IMR-90 (cell line): Measurements from ENCODE around the gene DOCK2. TPM values are rescaled to one million over a fixed set of nuclear protein-coding genes. Genes with fewer than 3 reads are reported as not detected.

Source experiments
- ATAC-seq: fragments of 200-7000 bp; cut with Tn5 transposase; 2 replicates; pipeline ENCODE4 v1.9.1; 2020; ENCODE audit warnings: low read depth, mild to moderate bottlenecking, moderate library complexity
- BruUV-seq: library from RNA; stranded (reverse); fragments of 400-500 nt; replicated peaks from 2 replicates; lab custom pipeline; 2021; lab: Mats Ljungman, UMichigan
- CTCF ChIA-PET: fragments of 300-600 bp; formaldehyde crosslinking; extraction: SDS; loops from one replicate; lab custom pipeline; 2021; ENCODE audit warnings: antibody characterized with exemption; lab: Yijun Ruan, JAX
- POLR2A ChIA-PET: fragments of 300-600 bp; sonication (Branson Sonifier 250); formaldehyde crosslinking; loops from one replicate; lab custom pipeline; 2022; ENCODE audit warnings: antibody characterized with exemption; ENCODE audit not compliant: unreplicated experiment; lab: Charles Lee
- DNase-seq: peaks from one replicate; pipeline ENCODE4 v3.0.0; 2013
- H2AFZ ChIP-seq: replicated peaks from 2 replicates; pipeline ENCODE3; 2013; ENCODE audit warnings: low read length, mild to moderate bottlenecking; ENCODE audit not compliant: poor library complexity
- H2AK5ac ChIP-seq: 2 replicates; pipeline ENCODE4 v1.6.1; 2013; ENCODE audit warnings: low read depth, low read length, inconsistent platforms
- H2AK9ac ChIP-seq: replicated peaks from 2 replicates; pipeline ENCODE3; 2013; ENCODE audit warnings: mild to moderate bottlenecking, low read depth, low read length, moderate library complexity; ENCODE audit not compliant: poor library complexity
- H2BK120ac ChIP-seq: 2 replicates; pipeline ENCODE4 v1.6.1; 2013; ENCODE audit warnings: low read depth, low read length, inconsistent platforms
- H2BK15ac ChIP-seq: 3 replicates; pipeline ENCODE4 v1.6.1; 2013; ENCODE audit warnings: low read depth, low read length, inconsistent platforms
- H2BK20ac ChIP-seq: 2 replicates; pipeline ENCODE4 v1.6.1; 2013; ENCODE audit warnings: low read depth, mild to moderate bottlenecking, inconsistent platforms, low read length, moderate library complexity
- H2BK5ac ChIP-seq: 2 replicates; pipeline ENCODE4 v1.6.1; 2013; ENCODE audit warnings: mild to moderate bottlenecking, low read depth, low read length, inconsistent platforms; ENCODE audit not compliant: poor library complexity, severe bottlenecking
- H3K14ac ChIP-seq: replicated peaks from 2 replicates; pipeline ENCODE4 v1.6.1; 2013; ENCODE audit warnings: low read depth, low read length, inconsistent platforms
- H3K18ac ChIP-seq: 2 replicates; pipeline ENCODE4 v1.6.1; 2013; ENCODE audit warnings: low read depth, low read length, control low read depth
- H3K23ac ChIP-seq: 2 replicates; pipeline ENCODE4 v1.6.1; 2013; ENCODE audit warnings: low read depth, low read length, inconsistent platforms
- H3K27ac ChIP-seq: 2 replicates; pipeline ENCODE4 v1.5.1; 2013; ENCODE audit warnings: mild to moderate bottlenecking, control low read depth, low read length; ENCODE audit not compliant: insufficient read depth
- H3K27me3 ChIP-seq: 2 replicates; pipeline ENCODE4 v1.6.1; 2013; ENCODE audit warnings: low read length; ENCODE audit not compliant: control insufficient read depth, insufficient read depth
- H3K36me3 ChIP-seq: 2 replicates; pipeline ENCODE4 v1.6.1; 2013; ENCODE audit warnings: low read length, mixed read lengths; ENCODE audit not compliant: control insufficient read depth, insufficient read depth
- H3K4ac ChIP-seq: 2 replicates; pipeline ENCODE4 v1.6.1; 2013; ENCODE audit warnings: low read depth, low read length, inconsistent platforms
- H3K4me1 ChIP-seq: 2 replicates; pipeline ENCODE4 v1.6.1; 2013; ENCODE audit warnings: low read length, mixed read lengths; ENCODE audit not compliant: control insufficient read depth, insufficient read depth
- H3K4me2 ChIP-seq: 2 replicates; pipeline ENCODE4 v1.6.1; 2013; ENCODE audit warnings: low read depth, mild to moderate bottlenecking, control low read depth, low read length, moderate library complexity
- H3K4me3 ChIP-seq: 2 replicates; pipeline ENCODE4 v1.5.1; 2013; ENCODE audit warnings: low read depth, mild to moderate bottlenecking, control low read depth, low read length, moderate library complexity; ENCODE audit not compliant: insufficient read depth
- H3K56ac ChIP-seq: 2 replicates; pipeline ENCODE4 v1.6.1; 2013; ENCODE audit warnings: low read length, inconsistent platforms; ENCODE audit not compliant: insufficient read depth; ENCODE audit errors: extremely low read depth
- H3K79me1 ChIP-seq, 2 experiments: 2 replicates each; pipeline ENCODE4 v1.6.1; 2013; ENCODE audit warnings: low read length in 2 of 2, inconsistent platforms in 1 of 2, low read depth in 1 of 2
- H3K9ac ChIP-seq: 2 replicates; pipeline ENCODE4 v1.6.1; 2013; ENCODE audit warnings: low read depth, low read length, control low read depth
- H3K9me1 ChIP-seq: 2 replicates; pipeline ENCODE4 v1.6.1; 2013; ENCODE audit warnings: low read length, inconsistent platforms; ENCODE audit not compliant: insufficient read depth
- H3K9me3 ChIP-seq: 2 replicates; pipeline ENCODE4 v1.6.1; 2013; ENCODE audit warnings: low read length; ENCODE audit not compliant: control insufficient read depth, insufficient read depth
- H4K20me1 ChIP-seq: 2 replicates; pipeline ENCODE4 v1.6.1; 2013; ENCODE audit warnings: low read length, inconsistent platforms; ENCODE audit not compliant: insufficient read depth
- H4K5ac ChIP-seq: 2 replicates; pipeline ENCODE4 v1.6.1; 2013; ENCODE audit warnings: mild to moderate bottlenecking, low read depth, low read length, control low read depth
- H4K8ac ChIP-seq, 2 experiments: 2 replicates each; pipeline ENCODE4 v1.6.1; 2013; ENCODE audit warnings: low read depth in 2 of 2, low read length in 2 of 2, control low read depth in 1 of 2, inconsistent platforms in 1 of 2
- H4K91ac ChIP-seq: 2 replicates; pipeline ENCODE4 v1.6.1; 2013; ENCODE audit warnings: low read depth, low read length, inconsistent platforms; ENCODE audit not compliant: insufficient read depth
- BHLHE40 ChIP-seq: fragments of 150-350 bp; IDR thresholded peaks from 2 replicates; pipeline ENCODE4 v1.6.1; 2016; ENCODE audit warnings: mild to moderate bottlenecking, low read depth, low read length
- CEBPB ChIP-seq: IDR thresholded peaks from 2 replicates; pipeline ENCODE4 v1.6.1; 2012; ENCODE audit warnings: low read depth, low read length, improper control_type of control experiment
- CHD1 ChIP-seq: IDR thresholded peaks from 2 replicates; pipeline ENCODE4 v1.6.1; 2012; ENCODE audit warnings: low read depth, low read length, improper control_type of control experiment
- CTCF ChIP-seq: conservative IDR thresholded peaks from 2 replicates; pipeline ENCODE4 v1.5.1; 2012; ENCODE audit warnings: mild to moderate bottlenecking, low read depth, low read length, improper control_type of control experiment
- FOS ChIP-seq: fragments of 150-350 bp; IDR thresholded peaks from 2 replicates; pipeline ENCODE4 v1.6.1; 2016; ENCODE audit warnings: low read depth, low read length
- MAFK ChIP-seq: IDR thresholded peaks from 2 replicates; pipeline ENCODE4 v1.6.1; 2012; ENCODE audit warnings: low read depth, low read length, improper control_type of control experiment
- MAZ ChIP-seq: IDR thresholded peaks from 2 replicates; pipeline ENCODE4 v1.6.1; 2012; ENCODE audit warnings: low read depth, mild to moderate bottlenecking, low read length, improper control_type of control experiment, moderate library complexity, borderline replicate concordance
- MXI1 ChIP-seq: IDR thresholded peaks from 2 replicates; pipeline ENCODE4 v1.6.1; 2012; ENCODE audit warnings: low read depth, mild to moderate bottlenecking, low read length, moderate library complexity, borderline replicate concordance
- NFE2L2 ChIP-seq: fragments of 150-350 bp; IDR thresholded peaks from 2 replicates; pipeline ENCODE4 v1.6.1; 2016; ENCODE audit warnings: low read depth, mild to moderate bottlenecking, low read length
- POLR2A ChIP-seq: IDR thresholded peaks from 2 replicates; pipeline ENCODE4 v1.6.1; 2012; ENCODE audit warnings: mild to moderate bottlenecking, low read depth, low read length
- RAD21 ChIP-seq: IDR thresholded peaks from 2 replicates; pipeline ENCODE4 v1.6.1; 2012; ENCODE audit warnings: low read length, improper control_type of control experiment
- RCOR1 ChIP-seq: IDR thresholded peaks from 2 replicates; pipeline ENCODE4 v1.6.1; 2012; ENCODE audit warnings: mild to moderate bottlenecking, low read length, improper control_type of control experiment; ENCODE audit not compliant: insufficient replicate concordance
- RFX5 ChIP-seq: IDR thresholded peaks from 2 replicates; pipeline ENCODE4 v1.8.0; 2012; ENCODE audit warnings: low read depth, mild to moderate bottlenecking, low read length, moderate library complexity
- SMC3 ChIP-seq: fragments of 150-350 bp; IDR thresholded peaks from 2 replicates; pipeline ENCODE4 v1.6.1; 2016; ENCODE audit warnings: low read depth, mild to moderate bottlenecking, antibody characterized with exemption, low read length, moderate library complexity
- WGBS, 2 experiments: methylation state at CpG; one replicate each; pipeline versions ENCODE4 v1.1.5 to v1.1.7; 2013; ENCODE audit warnings: missing lambda C conversion rate in 2 of 2; ENCODE audit not compliant: insufficient read length in 1 of 2; ENCODE audit errors: extremely low coverage in 2 of 2; 5-methylcytosine and 5-hydroxymethylcytosine counted together
- dilution Hi-C: fragments of 300-500 bp; cut with HindIII; formaldehyde crosslinking; loops from one replicate; pipeline ENCODE4 v1.14.3; 2018; ENCODE audit warnings: low sequenced_read_pairs; ENCODE audit not compliant: unreplicated experiment
- in situ Hi-C: fragments of 300-500 bp; cut with MboI; formaldehyde crosslinking; loops from 3 replicates; pipeline ENCODE4 v1.14.3; 2019; ENCODE audit warnings: low sequenced_read_pairs, inconsistent platforms, mixed read lengths
- intact Hi-C: fragments of 100-400 bp; cut with micrococcal nuclease; formaldehyde crosslinking; loops from 2 replicates; pipeline ENCODE4 v1.10.0; 2022
- polyA plus RNA-seq, 3 experiments: library from polyadenylated mRNA; depleted of rRNA; stranded (reverse); fragments of >200 nt; gene quantifications; 2 replicates each; pipeline ENCODE4 v1.2.3, GENCODE V29; 2012; ENCODE audit warnings: low replicate concordance in 1 of 3
- total RNA-seq: library from RNA; depleted of rRNA; stranded (reverse); fragments of >200 nt; gene quantifications from 2 replicates; pipeline ENCODE4 v1.2.3, GENCODE V29; 2012
- TF ChIP-seq, protein P1 (sequence below): fragments of 150-350 bp; IDR thresholded peaks from 2 replicates; pipeline ENCODE4 v1.6.1; 2017; ENCODE audit warnings: mild to moderate bottlenecking, antibody characterized with exemption, low read length, low read depth
- TF ChIP-seq, protein P2 (sequence below): fragments of 150-350 bp; IDR thresholded peaks from 2 replicates; pipeline ENCODE4 v1.6.1; 2016; ENCODE audit warnings: low read depth, mild to moderate bottlenecking, low read length, moderate library complexity, borderline replicate concordance

Gene DOCK2
- total and polyA plus RNA-seq, 2 of the 4 experiments (the other 2 are of a cell fraction) = 0.72 to 3.0 TPM

DNA sequence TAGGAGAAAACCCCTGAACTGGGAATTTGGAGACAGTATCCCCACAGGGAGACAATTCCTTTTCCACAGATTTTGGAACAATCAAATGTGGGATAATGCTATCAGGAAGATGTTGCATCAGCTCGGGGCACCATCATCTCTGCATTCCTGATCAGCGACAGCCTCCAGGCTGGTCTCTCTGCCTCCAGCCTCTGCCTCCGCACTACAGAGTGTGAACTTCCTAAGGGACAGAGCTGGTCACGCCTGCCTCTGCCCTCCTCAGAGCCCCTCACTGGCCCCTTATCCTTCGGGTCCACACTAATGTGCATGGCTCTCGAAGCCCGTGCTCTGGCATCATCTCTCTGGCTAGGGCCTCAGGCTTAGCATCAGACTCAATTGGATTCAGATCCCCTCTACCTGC, 477.2 kb downstream of the DOCK2 start:
- H3K27me3 ChIP-seq = no peaks in the 10 kb centered on the region
- no peak overlapping the region for H2BK5ac ChIP-seq
- no peak overlapping the region for H4K91ac ChIP-seq
- no peak overlapping the region for H2AFZ ChIP-seq
- ChIA-PET CTCF (interaction anchor here (0.7 kb wide), 1 partner anchor 1164 kb away, joined by 3 read pairs; no protein-coding TSS in a partner anchor), POLR2A (no interaction called here)
- H3K4me1 ChIP-seq = no peaks in the 10 kb centered on the region
- TF ChIP-seq CEBPB (no peak), BHLHE40 (no peak), RAD21 (no peak), CTCF (no peak), POLR2A (no peak), MAFK (no peak), NFE2L2 (no peak), RCOR1 (no peak), CHD1 (no peak), RFX5 (no peak), SMC3 (no peak), MAZ (no peak), FOS (no peak), MXI1 (no peak)
- TF ChIP-seq, protein P1, sequence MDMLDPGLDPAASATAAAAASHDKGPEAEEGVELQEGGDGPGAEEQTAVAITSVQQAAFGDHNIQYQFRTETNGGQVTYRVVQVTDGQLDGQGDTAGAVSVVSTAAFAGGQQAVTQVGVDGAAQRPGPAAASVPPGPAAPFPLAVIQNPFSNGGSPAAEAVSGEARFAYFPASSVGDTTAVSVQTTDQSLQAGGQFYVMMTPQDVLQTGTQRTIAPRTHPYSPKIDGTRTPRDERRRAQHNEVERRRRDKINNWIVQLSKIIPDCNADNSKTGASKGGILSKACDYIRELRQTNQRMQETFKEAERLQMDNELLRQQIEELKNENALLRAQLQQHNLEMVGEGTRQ = no peak
- TF ChIP-seq, protein P2, sequence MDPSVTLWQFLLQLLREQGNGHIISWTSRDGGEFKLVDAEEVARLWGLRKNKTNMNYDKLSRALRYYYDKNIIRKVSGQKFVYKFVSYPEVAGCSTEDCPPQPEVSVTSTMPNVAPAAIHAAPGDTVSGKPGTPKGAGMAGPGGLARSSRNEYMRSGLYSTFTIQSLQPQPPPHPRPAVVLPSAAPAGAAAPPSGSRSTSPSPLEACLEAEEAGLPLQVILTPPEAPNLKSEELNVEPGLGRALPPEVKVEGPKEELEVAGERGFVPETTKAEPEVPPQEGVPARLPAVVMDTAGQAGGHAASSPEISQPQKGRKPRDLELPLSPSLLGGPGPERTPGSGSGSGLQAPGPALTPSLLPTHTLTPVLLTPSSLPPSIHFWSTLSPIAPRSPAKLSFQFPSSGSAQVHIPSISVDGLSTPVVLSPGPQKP = no peak
- 75% methylated on average over 5 of the region's 7 CpGs; no CpG with 5 or more reads in 1 of the 2 experiments for WGBS, 2 experiments
- H3K27ac ChIP-seq = no peak overlapping the region
- H2AK5ac ChIP-seq = no peak overlapping the region
- in situ Hi-C loops (no loop called here), intact Hi-C loops (no loop called here), dilution Hi-C loops (no loop called here)
- no peaks in the 10 kb centered on the region for H3K36me3 ChIP-seq
- no peak overlapping the region for H2BK15ac ChIP-seq
- no peak overlapping the region for H4K8ac ChIP-seq
- BruUV-seq = no TSS peak
- no peaks in the 10 kb centered on the region for H4K20me1 ChIP-seq
- no peak overlapping the region for H4K5ac ChIP-seq
- H3K9me3 ChIP-seq = no peaks in the 10 kb centered on the region
- no peak overlapping the region for H3K23ac ChIP-seq
- no peak overlapping the region for H2BK20ac ChIP-seq
- H3K18ac ChIP-seq = no peak overlapping the region
- no peak overlapping the region for H2BK120ac ChIP-seq
- no peak overlapping the region for H3K4ac ChIP-seq
- no peak overlapping the region for H3K4me3 ChIP-seq
- DNase-seq = no peak
- no peak overlapping the region for H3K14ac ChIP-seq
- H2AK9ac ChIP-seq = no peak overlapping the region
- no peaks in the 10 kb centered on the region for H3K79me1 ChIP-seq
- H3K4me2 ChIP-seq = no peak overlapping the region
- H3K9ac ChIP-seq = no peak overlapping the region
- ATAC-seq = no peak
- H3K9me1 ChIP-seq = no peaks in the 10 kb centered on the region
- no peak overlapping the region for H3K56ac ChIP-seq
